Stimulated activated CD4-positive, alpha-beta T cell treated with anti-CD3 and anti-CD28 coated beads, Interleukin-1b, Interleukin-23, amount 100 ng/mL, for 1 hour (primary cell): ENCODE measurements around the gene GPRIN1.
"Not testable (repeated sequence)": the region's sequence is repeated elsewhere in the genome, so short reads cannot be mapped to it uniquely, and the experiment has no call there.

ENCODE experiments used
- DNase-seq, 2 donors: peaks; one replicate each; pipeline ENCODE4 v3.0.0-alpha.2; 2020; ENCODE audit warnings: low read depth in 2 of 2

The GPRIN1 gene

GRCh38 chr5:176575066-176575465 lies 34.9 kb downstream of the GPRIN1 start:
- DNase-seq = no peak

GRCh38 chr5:176574297-176574591 lies 35.7 kb downstream of the GPRIN1 start:
- DNase-seq = no peak

GRCh38 chr5:176573564-176574296 lies 36.2 kb downstream of the GPRIN1 start:
- DNase-seq = peak; percentile 43 to 84

- no peak for DNase-seq
Observed at GRCh38 chr5:176570044-176570443, 39.9 kb downstream of the GPRIN1 start.

- no peak for DNase-seq
Observed at GRCh38 chr5:176568657-176569056, 41.3 kb downstream of the GPRIN1 start.

GRCh38 chr5:176565760-176566288 lies 44.1 kb downstream of the GPRIN1 start:
- DNase-seq = no peak

GRCh38 chr5:176564002-176564401 lies 46.0 kb downstream of the GPRIN1 start:
- DNase-seq = no peak

GRCh38 chr5:176562189-176562588 lies 47.8 kb downstream of the GPRIN1 start:
- no peak for DNase-seq

GRCh38 chr5:176561259-176561658 lies 48.7 kb downstream of the GPRIN1 start:
- no peak for DNase-seq

GRCh38 chr5:176560364-176560763 lies 49.6 kb downstream of the GPRIN1 start:
- DNase-seq = no peak

- DNase-seq = no peak
Observed at GRCh38 chr5:176559683-176560082, 50.3 kb downstream of the GPRIN1 start.

GRCh38 chr5:176557846-176558245 lies 52.1 kb downstream of the GPRIN1 start:
- DNase-seq = no peak

GRCh38 chr5:176553260-176554085 lies 56.5 kb downstream of the GPRIN1 start:
- no peak for DNase-seq

GRCh38 chr5:176552332-176552869 lies 57.6 kb downstream of the GPRIN1 start:
- no peak for DNase-seq

- not testable (repeated sequence) for DNase-seq
Observed at GRCh38 chr5:176550937-176551336, 59.0 kb downstream of the GPRIN1 start.

GRCh38 chr5:176550275-176550831 lies 59.6 kb downstream of the GPRIN1 start:
- DNase-seq = no peak

GRCh38 chr5:176549871-176550270 lies 60.1 kb downstream of the GPRIN1 start:
- DNase-seq = no peak

- no peak for DNase-seq
Observed at GRCh38 chr5:176548967-176549444, 61.0 kb downstream of the GPRIN1 start, which contains the start of gene CDHR2. TSS of gene CDHR2 (plus strand) at chr5:176549342. CDS start at chr5:176565353, 16,011 bp downstream.

GRCh38 chr5:176547802-176548201 lies 62.2 kb downstream of the GPRIN1 start:
- DNase-seq = no peak
